Left cardiac atrium (tissue), 4 donors: ENCODE results near the gene MX2. TPM values are rescaled to one million over a fixed set of nuclear protein-coding genes. Genes with fewer than 3 reads are reported as not detected.
"Not testable (repeated sequence)": the region's sequence is repeated elsewhere in the genome, so short reads cannot be mapped to it uniquely, and the experiment has no call there.

Experiments used
- ATAC-seq, 2 donors: fragments of 200-7000 bp; cut with Tn5 transposase; one replicate each; pipeline ENCODE4 v1.9.1; 2020; ENCODE audit warnings: mild to moderate bottlenecking in 2 of 2, moderate library complexity in 2 of 2
- DNase-seq: peaks from one replicate; pipeline ENCODE4 v3.0.0-alpha.2; 2020
- intact Hi-C, 2 donors: fragments of 100-400 bp; cut with DNase I; formaldehyde crosslinking; loops; one replicate each; pipeline versions ENCODE4 v1.14.1 to v1.15.1; 2022 to 2023
- long read RNA-seq: library from polyadenylated mRNA; unstranded; transcript quantifications from one replicate; pipeline ENCODE4 v2.0.0, GENCODE V29; 2021
- total RNA-seq, 2 donors: library from RNA; stranded (reverse); fragmentation: NEBNext Ultra II Directional; extraction: Animal tissue kit (Norgen Biotek cat#: 25700); gene quantifications; one replicate each; pipeline ENCODE4 v1.2.1, GENCODE V29; 2021
- donor health status: DM: no; HTN: yes; CAD: no.
- donor health status: DM: no; HTN: yes; CAD: no; lungs with severe emphysema.
- donor health status: DM: yes; HTN: yes; CAD: no.
- donor health status: Dilated cardiomyopathy.

The MX2 gene
- 10 to 100 TPM in 1 of 2 donors, 1 to 10 TPM in 1; 7.7 to 14.7 TPM for total RNA-seq
- long read RNA-seq, transcript MX2-201 (14 exons, 3,042 nt): major isoform, 10 of 15 reads
- long read RNA-seq, partial matches to known transcripts: 2 of 15 reads
- long read RNA-seq, other reads (novel, unspliced or antisense): 3 of 15 reads

DNA sequence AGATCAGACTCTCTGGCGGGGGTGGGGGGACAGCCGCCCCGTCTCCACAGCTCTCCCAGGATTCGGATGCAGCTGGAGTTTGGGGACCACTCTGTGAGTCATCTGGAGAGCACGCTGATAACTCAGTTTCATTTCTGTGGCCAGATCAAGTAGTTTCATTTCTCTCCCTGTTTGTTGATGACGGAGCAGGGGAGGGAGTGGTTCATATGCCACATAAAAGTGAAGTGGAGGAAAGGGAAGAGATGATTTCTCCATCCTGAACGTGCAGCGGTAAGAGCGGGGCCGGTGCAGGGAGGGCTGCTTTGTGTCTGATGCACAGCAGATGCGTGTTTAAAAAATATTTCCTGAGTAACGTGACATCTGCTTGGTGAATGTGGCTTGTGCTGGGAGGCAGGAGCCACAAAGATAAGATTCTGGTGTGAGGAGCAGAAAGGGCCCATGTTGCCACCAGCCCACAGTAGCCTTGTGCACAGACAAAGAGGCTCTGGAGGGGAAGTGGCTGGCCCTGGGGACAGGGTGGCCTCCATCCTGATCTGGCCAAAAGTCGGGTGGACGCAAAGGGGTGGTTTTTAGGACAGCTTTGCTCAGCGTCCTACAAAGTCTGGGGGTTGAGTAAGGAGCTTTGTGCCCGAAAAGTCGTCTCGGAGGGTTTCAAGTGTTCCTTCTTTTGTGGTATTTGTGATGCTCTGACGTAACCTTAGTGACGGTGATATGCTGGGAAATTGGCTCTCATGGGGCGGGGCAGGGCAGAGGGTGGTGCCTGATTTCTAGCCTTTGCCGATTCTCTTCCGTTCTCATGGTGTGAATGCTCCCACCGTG is at the start of gene MX2:
TSS of gene MX2 (plus strand) at position 242 of the 819 bp plus-strand sequence. CDS start 14,880 bp downstream, outside the sequence.
- DNase-seq: peak; percentile 85
- intact Hi-C loops: loop anchor here in 1 of 2 donors (10.0 kb wide), 1 partner anchor 63 kb away; the partner anchor contains the start of gene MX1
- ATAC-seq: peak; percentile 86 to 89

DNA sequence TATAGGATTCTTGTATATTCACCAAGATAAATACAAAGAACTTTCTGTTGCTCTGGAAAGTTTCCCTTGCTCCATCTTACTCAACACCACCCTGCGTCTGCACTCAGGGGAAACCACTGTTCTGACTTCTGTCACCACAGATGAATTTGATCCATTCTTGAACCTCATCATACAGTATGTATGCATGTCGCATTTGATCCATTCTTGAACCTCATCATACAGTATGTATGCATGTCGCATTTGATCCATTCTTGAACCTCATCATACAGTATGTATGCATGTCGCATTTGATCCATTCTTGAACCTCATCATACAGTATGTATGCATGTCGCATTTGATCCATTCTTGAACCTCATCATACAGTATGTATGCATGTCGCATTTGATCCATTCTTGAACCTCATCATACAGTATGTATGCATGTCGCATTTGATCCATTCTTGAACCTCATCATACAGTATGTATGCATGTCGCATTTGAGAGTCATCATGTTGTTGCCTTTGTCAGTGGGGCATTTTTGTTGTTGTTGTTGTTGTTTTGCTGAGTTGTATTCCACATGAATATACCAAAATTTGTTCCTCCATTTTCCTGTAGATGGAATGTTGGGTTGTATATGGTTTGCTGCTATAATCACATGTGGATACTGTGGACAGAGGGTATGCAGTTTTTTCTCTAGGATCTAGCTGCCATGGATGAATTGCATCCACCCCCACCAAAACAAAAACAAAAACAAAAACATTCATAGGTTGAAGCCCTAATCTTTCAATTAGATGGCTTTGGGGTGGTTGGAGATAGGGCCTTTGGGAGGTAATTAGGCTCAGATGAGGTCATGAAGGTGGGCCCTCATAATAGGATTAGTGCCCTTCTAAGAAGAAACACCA is 48.3 kb upstream of the MX2 start:
- intact Hi-C loops, DNase-seq, ATAC-seq: not testable (repeated sequence)

DNA sequence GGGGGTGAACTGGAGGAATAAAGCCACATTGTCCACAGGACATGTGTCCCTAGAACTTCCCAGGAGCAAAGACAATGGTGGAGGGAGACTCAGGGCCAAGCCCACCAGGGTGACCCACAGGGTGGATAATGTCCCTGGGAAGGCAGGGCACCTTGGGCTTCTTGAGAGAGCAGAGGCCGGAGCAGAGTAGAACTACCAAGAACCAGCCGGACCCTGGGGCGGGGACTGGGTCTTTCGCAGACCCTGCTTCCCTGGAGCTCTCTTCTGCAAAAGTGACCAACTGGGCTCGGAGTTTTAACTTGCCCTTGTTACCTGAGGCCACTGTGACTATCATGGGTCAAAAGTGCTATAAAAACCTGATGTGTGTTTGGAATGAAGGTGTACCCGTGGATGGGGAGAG is 46.1 kb upstream of the MX2 start:
- DNase-seq (no peak), ATAC-seq (no peak)
- intact Hi-C loops: no loop called here

DNA sequence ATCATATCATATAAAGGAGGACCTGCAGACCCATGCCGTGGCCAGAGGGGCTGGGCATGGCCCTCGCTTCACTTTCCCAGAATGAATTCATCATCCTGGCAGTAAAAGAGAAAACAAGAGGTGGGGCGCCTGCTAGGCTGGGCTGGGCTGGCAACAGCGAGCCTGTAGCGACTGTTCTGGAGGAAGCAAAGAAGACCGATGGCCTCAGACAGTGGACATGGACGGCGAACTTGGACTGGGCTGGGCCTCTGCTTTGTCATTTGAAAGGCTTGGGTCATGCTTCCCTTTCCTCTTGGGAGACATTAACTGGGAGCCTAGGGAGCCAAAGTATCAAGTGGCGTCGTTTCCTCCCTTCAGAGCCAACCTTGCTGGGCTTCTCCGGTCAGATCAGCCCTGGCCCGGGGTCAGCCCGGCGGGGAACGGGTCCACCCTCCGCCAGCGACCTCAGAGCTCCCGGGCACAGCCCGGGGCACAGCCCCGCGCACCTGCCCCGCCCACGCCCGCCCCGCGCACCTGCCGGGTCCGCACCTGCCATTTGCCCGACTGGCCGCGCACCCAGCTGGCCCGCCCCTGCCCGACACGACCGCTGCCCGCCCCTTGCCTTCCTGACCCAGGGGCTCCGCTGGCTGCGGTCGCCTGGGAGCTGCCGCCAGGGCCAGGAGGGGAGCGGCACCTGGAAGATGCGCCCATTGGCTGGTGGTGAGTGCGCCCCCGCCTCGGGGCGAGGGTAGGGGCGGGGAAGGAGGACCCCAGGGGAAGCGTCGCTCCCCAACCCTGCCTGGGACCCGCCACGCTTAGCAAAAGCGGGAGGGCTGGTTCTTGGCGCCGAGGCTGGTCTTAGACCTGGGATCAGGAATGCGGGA is 45.4 kb upstream of the MX2 start, which contains the start of gene FAM3B:
TSS of gene FAM3B (plus strand) at position 602 of the 863 bp plus-strand sequence. CDS start at position 681, 79 bp downstream.
- intact Hi-C loops: no loop called here
- peak; percentile 49 to 50 for ATAC-seq

DNA sequence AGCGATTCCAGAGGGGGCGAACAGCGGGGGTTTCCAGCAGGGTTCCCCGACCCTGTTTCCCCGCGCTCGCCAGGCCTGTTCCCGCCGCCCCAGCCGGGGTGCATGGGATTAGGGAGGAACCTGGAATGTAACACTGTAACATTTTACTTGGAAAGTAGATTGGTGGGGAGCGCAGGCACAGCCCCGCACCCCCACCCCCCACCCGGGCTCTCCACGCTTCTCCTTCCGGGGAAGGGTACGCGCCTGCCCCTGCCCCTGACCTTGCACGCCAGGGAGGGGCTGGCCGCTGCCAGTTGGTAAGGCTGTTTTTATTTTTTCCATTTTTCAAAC is 44.8 kb upstream of the MX2 start:
- ATAC-seq: no peak
- intact Hi-C loops: no loop called here
- DNase-seq: no peak

More for the DNA sequence above, 45.4 kb upstream of the MX2 start, which contains the start of gene FAM3B:
- no peak for DNase-seq

GRCh38 chr21:41317458-41317857 is 44.4 kb upstream of the MX2 start:
- DNase-seq (no peak), ATAC-seq (no peak)
- intact Hi-C loops: no loop called here

DNA sequence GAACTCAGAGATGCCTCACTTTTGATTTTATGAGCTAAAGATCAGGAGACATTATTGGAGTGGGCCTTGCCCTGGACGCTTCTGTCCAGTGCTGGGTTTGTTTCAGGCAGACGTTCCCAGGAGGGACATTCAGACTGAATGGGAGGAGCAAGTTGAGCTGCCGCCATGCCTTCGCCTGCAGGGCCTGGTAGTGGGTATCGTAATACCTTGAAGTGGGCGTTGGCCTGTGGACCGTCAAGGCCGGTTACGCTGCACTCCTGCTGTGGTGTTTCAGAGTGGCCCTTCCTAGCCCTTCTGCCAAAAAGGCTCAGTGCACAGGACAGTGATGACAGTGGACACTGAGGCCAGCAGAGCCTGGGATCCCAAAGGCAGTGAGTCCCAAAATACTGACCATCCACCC is 43.6 kb upstream of the MX2 start:
- intact Hi-C loops: no loop called here
- DNase-seq (no peak), ATAC-seq (no peak)

GRCh38 chr21:41319273-41319672 is 42.6 kb upstream of the MX2 start:
- no peak for ATAC-seq
- intact Hi-C loops: no loop called here
- no peak for DNase-seq

DNA sequence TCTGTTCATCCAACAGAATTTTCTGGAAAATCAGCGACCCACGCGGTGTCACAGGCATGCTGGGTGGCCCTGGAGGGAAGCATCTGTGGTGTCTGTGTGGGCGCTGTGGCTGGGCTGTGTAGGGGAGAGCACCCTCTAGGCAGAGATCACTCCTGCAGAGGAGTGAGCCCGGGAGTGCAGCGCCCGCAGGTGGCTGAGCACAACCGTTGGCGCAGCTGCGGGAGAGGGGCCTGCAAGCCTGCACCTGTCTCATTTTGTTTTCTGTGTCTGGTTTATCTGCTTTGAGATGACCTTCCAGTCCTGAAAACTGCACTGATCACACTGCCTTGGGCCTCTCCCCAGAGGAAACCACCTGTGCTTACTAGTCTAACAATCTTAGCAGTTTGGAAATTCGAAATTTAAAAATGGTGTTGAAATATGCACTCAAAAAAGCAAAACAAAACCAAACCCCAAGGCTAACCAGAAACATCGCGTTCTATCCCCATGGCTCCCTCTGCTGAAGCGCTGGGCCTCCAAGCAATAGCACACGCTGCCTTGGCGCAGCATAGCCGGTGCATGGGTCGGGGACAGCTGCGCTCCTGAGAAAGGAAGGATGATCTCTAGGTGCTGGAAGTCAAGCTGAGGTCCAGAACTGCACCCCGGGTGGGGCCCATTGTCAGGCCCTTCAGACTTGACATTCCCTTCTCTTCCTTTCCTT is 40.5 kb upstream of the MX2 start:
- intact Hi-C loops: no loop called here
- DNase-seq (no peak), ATAC-seq (no peak)

DNA sequence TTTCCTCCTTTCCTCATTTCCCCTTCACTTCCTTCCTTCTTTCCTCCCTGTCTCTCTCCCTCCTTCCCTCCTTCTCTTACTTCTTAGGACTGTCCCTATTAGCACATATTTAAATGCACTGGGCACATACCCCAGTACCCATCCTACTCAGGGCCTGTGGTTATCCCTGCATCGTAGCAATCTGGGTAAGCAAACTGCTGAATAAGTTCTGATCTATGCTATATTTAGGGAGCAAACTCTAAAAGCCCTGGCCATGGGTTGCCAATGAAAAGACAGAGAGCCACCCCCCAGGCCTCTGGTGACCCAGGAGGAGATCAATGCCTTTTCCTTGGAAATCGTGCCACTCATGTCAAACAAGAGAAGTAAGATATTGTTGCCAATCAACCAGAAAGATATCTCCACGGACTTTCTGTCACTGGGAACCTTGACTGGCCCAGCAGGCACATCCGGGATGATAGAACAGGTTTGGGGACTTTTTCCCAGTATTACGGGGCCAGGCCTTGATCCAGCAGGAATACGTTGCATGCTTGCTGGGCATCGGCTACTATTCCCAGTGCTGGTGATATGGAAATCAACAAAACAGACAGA is 39.8 kb upstream of the MX2 start:
- intact Hi-C loops: no loop called here
- ATAC-seq (no peak), DNase-seq (no peak)

GRCh38 chr21:41322496-41323382 is 39.1 kb upstream of the MX2 start:
- DNase-seq (no peak), ATAC-seq (no peak)
- intact Hi-C loops: no loop called here

GRCh38 chr21:41325138-41325912 is 36.5 kb upstream of the MX2 start:
- ATAC-seq: no peak
- no peak for DNase-seq
- intact Hi-C loops: no loop called here

GRCh38 chr21:41326414-41327080 is 35.3 kb upstream of the MX2 start:
- ATAC-seq: no peak
- no peak for DNase-seq
- intact Hi-C loops: no loop called here

GRCh38 chr21:41327753-41328152 is 34.1 kb upstream of the MX2 start:
- intact Hi-C loops: no loop called here
- ATAC-seq: no peak
- no peak for DNase-seq

GRCh38 chr21:41328660-41329607 is 32.9 kb upstream of the MX2 start:
- no peak for DNase-seq
- ATAC-seq: no peak
- intact Hi-C loops: no loop called here
